GM12878 (cell line): Measurements from ENCODE around the gene AMH. TPM values are rescaled to one million over a fixed set of nuclear protein-coding genes. Genes with fewer than 3 reads are reported as not detected.

Source experiments
- ATAC-seq: fragments of 200-7000 bp; cut with Tn5 transposase; 3 replicates; pipeline ENCODE4 v1.9.1; 2020; ENCODE audit warnings: mild to moderate bottlenecking, moderate library complexity
- BruUV-seq: library from RNA; stranded (reverse); fragments of 400-500 nt; replicated peaks from 2 replicates; lab custom pipeline; 2021; lab: Mats Ljungman, UMichigan
- CTCF ChIA-PET: fragments of 300-600 bp; sonication (Branson Sonifier 250); formaldehyde crosslinking; extraction: SDS; loops from one replicate; lab custom pipeline; 2021; ENCODE audit warnings: inconsistent platforms; lab: Yijun Ruan, JAX
- POLR2A ChIA-PET: fragments of 350-600 bp; formaldehyde crosslinking; extraction: SDS; loops from one replicate; lab custom pipeline; 2021; ENCODE audit warnings: inconsistent platforms; lab: Charles Lee
- RAD21 ChIA-PET: fragments of 300-600 bp; sonication (Branson Sonifier 250); formaldehyde crosslinking; loops from one replicate; lab custom pipeline; 2023; ENCODE audit warnings: antibody characterized with exemption; ENCODE audit not compliant: unreplicated experiment; lab: Charles Lee
- SMC1A ChIA-PET: fragments of 300-600 bp; sonication (Branson Sonifier 250); formaldehyde crosslinking; loops from one replicate; lab custom pipeline; 2023; ENCODE audit not compliant: unreplicated experiment, uncharacterized antibody; lab: Charles Lee
- DNase-seq: peaks from one replicate; pipeline ENCODE4 v3.0.0-alpha.2; 2011; ENCODE audit warnings: low read depth, low spot score
- FAIRE-seq: peaks from 3 replicates; lab custom pipeline; 2011; peaks lifted over from hg19 to GRCh38; lab: Jason Lieb, UNC
- H2AFZ ChIP-seq: 2 replicates; pipeline ENCODE4 v1.6.0; 2011; ENCODE audit warnings: low read depth, low read length, control low read depth; ENCODE audit not compliant: control insufficient read depth
- H3K27ac ChIP-seq: 2 replicates; pipeline ENCODE4 v1.5.1; 2011; ENCODE audit warnings: control low read depth; ENCODE audit not compliant: control insufficient read depth, insufficient read depth
- H3K27me3 ChIP-seq, 2 experiments: replicated peaks in 1 of 2; 2 replicates each; pipeline versions ENCODE4 v1.6.0 to v1.6.1; 2011; ENCODE audit warnings: low read length in 1 of 2; ENCODE audit not compliant: control insufficient read depth in 2 of 2, insufficient read depth in 2 of 2
- H3K36me3 ChIP-seq, 2 experiments: 2 replicates each; pipeline ENCODE4 v1.5.1; 2011; ENCODE audit warnings: low read length in 1 of 2; ENCODE audit not compliant: control insufficient read depth in 2 of 2, insufficient read depth in 2 of 2
- H3K4me1 ChIP-seq: 2 replicates; pipeline ENCODE4 v1.6.1; 2011; ENCODE audit warnings: mild to moderate bottlenecking, low read length, moderate library complexity, mixed read lengths; ENCODE audit not compliant: control insufficient read depth, insufficient read depth
- H3K4me2 ChIP-seq: 2 replicates; pipeline ENCODE4 v1.6.0; 2011; ENCODE audit warnings: control low read depth; ENCODE audit not compliant: control insufficient read depth, insufficient read depth
- H3K4me3 ChIP-seq: fragments of 200-600 bp; sonication (generic); 2 replicates; pipeline ENCODE4 v1.5.1; 2016
- H3K79me2 ChIP-seq: 2 replicates; pipeline ENCODE4 v1.6.0; 2011; ENCODE audit warnings: low read length; ENCODE audit not compliant: control insufficient read depth, insufficient read depth
- H3K9ac ChIP-seq: 2 replicates; pipeline ENCODE4 v1.8.0; 2011; ENCODE audit warnings: low read length, control low read depth, mixed read lengths; ENCODE audit not compliant: control insufficient read depth, insufficient read depth
- H3K9me3 ChIP-seq: replicated peaks from 3 replicates; pipeline ENCODE4 v1.5.1; 2011; ENCODE audit warnings: mild to moderate bottlenecking, low read length; ENCODE audit not compliant: control insufficient read depth, insufficient read depth
- H4K20me1 ChIP-seq: 2 replicates; pipeline ENCODE4 v1.6.0; 2011; ENCODE audit not compliant: control insufficient read depth, insufficient read depth
- ASH2L ChIP-seq: fragments of 300-600, 200-600 bp; sonication (generic); IDR thresholded peaks from 2 replicates; pipeline ENCODE4 v1.6.1; 2017; ENCODE audit warnings: low read depth, mild to moderate bottlenecking, borderline replicate concordance
- ATF3 ChIP-seq: IDR thresholded peaks from 2 replicates; pipeline ENCODE4 v1.6.1; 2011; ENCODE audit warnings: low read depth, mild to moderate bottlenecking, low read length, moderate library complexity, borderline replicate concordance; ENCODE audit errors: extremely low read depth
- BRCA1 ChIP-seq: IDR thresholded peaks from 2 replicates; pipeline ENCODE4 v1.6.1; 2011; ENCODE audit warnings: low read depth, low read length, improper control_type of control experiment
- CTCF ChIP-seq, 3 experiments: IDR thresholded peaks in 2 of 3; conservative IDR thresholded peaks in 1 of 3; 2 replicates each; pipeline ENCODE4 v1.5.1; 2011; ENCODE audit warnings: low read depth in 3 of 3, low read length in 3 of 3, mild to moderate bottlenecking in 3 of 3, control low read depth in 2 of 3, moderate library complexity in 2 of 3, inconsistent platforms in 1 of 3, mixed read lengths in 1 of 3; ENCODE audit not compliant: control insufficient read depth in 2 of 3, insufficient read depth in 1 of 3; ENCODE audit errors: extremely low read depth in 1 of 3
- EGR1 ChIP-seq, 2 experiments: IDR thresholded peaks; 1 replicate in 1 of 2; 2 replicates in 1 of 2; pipeline ENCODE4 v1.6.1; 2011 to 2012; ENCODE audit warnings: low read depth in 2 of 2, low read length in 2 of 2, borderline replicate concordance in 1 of 2, mild to moderate bottlenecking in 1 of 2, moderate library complexity in 1 of 2
- JUNB ChIP-seq: IDR thresholded peaks from 2 replicates; pipeline ENCODE4 v1.6.1; 2016; ENCODE audit warnings: antibody characterized with exemption, mild to moderate bottlenecking
- MEF2B ChIP-seq: fragments of 450-650 bp; IDR thresholded peaks from 2 replicates; pipeline ENCODE4 v1.6.1; 2018; ENCODE audit warnings: mild to moderate bottlenecking, moderate library complexity; ENCODE audit not compliant: partially characterized antibody, poor library complexity, severe bottlenecking
- MTA2 ChIP-seq: fragments of 450-650 bp; IDR thresholded peaks from 2 replicates; pipeline ENCODE4 v1.6.1; 2016; ENCODE audit warnings: low read depth, mild to moderate bottlenecking, moderate library complexity
- PAX8 ChIP-seq: fragments of 450-650 bp; IDR thresholded peaks from 2 replicates; pipeline ENCODE4 v1.6.1; 2017; ENCODE audit warnings: mild to moderate bottlenecking, moderate library complexity
- PKNOX1 ChIP-seq: fragments of 450-650 bp; IDR thresholded peaks from 2 replicates; pipeline ENCODE4 v1.6.1; 2016; ENCODE audit warnings: mild to moderate bottlenecking
- POLR2A ChIP-seq: IDR thresholded peaks from 2 replicates; pipeline ENCODE4 v1.6.1; 2011; ENCODE audit warnings: low read depth, mild to moderate bottlenecking, low read length
- POLR2AphosphoS2 ChIP-seq: IDR thresholded peaks from 2 replicates; pipeline ENCODE4 v1.6.1; 2011; ENCODE audit warnings: low read depth, mild to moderate bottlenecking, low read length, improper control_type of control experiment, moderate library complexity
- SRF ChIP-seq, 2 experiments: IDR thresholded peaks; 2 replicates each; pipeline ENCODE4 v1.6.1; 2011; ENCODE audit warnings: low read depth in 2 of 2, low read length in 2 of 2, mild to moderate bottlenecking in 1 of 2, moderate library complexity in 1 of 2
- STAT1 ChIP-seq: fragments of 450-650 bp; conservative IDR thresholded peaks from 2 replicates; pipeline ENCODE4 v1.6.1; 2014; ENCODE audit warnings: antibody characterized with exemption, mild to moderate bottlenecking
- SUZ12 ChIP-seq: fragments of 200-600 bp; sonication (generic); IDR thresholded peaks from one replicate; pipeline ENCODE4 v1.6.1; 2018; ENCODE audit warnings: antibody characterized with exemption, mild to moderate bottlenecking; ENCODE audit not compliant: unreplicated experiment
- ZNF274 ChIP-seq: IDR thresholded peaks from one replicate; pipeline ENCODE4 v1.8.0; 2011; ENCODE audit not compliant: insufficient read length, insufficient read depth
- ZNF687 ChIP-seq: fragments of 450-650 bp; IDR thresholded peaks from 2 replicates; pipeline ENCODE4 v1.6.1; 2017; ENCODE audit warnings: mild to moderate bottlenecking, moderate library complexity
- WGBS: methylation state at CpG from one replicate; pipeline ENCODE4 v1.1.6; 2016; ENCODE audit warnings: low lambda C conversion rate; ENCODE audit not compliant: insufficient replicate concordance, insufficient coverage; ENCODE audit errors: missing lambda C conversion rate; 5-methylcytosine and 5-hydroxymethylcytosine counted together
- in situ Hi-C: fragments of 300-500 bp; cut with MboI; formaldehyde crosslinking; loops from 9 replicates; pipeline ENCODE4 v1.14.3; 2018; ENCODE audit warnings: mixed read lengths
- intact Hi-C: fragments of 100-400 bp; cut with micrococcal nuclease; formaldehyde crosslinking; loops from one replicate; pipeline ENCODE4 v1.14.2; 2022; ENCODE audit not compliant: unreplicated experiment
- polyA plus RNA-seq, 11 experiments: library from polyadenylated mRNA; depleted of rRNA in 4 of 11; unstranded in 6 of 11; stranded (reverse) in 5 of 11; fragments of >200 nt; fragmentation: Nextera tagmentation in 4 of 11; fragmentation: Illumina TruSeq in 1 of 11; extraction: Ambion mirVana in 4 of 11; extraction: Trizol in 1 of 11; gene quantifications; 1 replicate in 1 of 11; 2 replicates in 10 of 11; pipeline versions ENCODE4 v1.2.1 to v1.2.3, GENCODE V29; 2011 to 2016; ENCODE audit warnings: inconsistent platforms in 2 of 11, missing spikeins in 2 of 11, low read depth in 1 of 11
- total RNA-seq, 4 experiments: library from RNA; depleted of rRNA in 3 of 4; stranded (reverse); fragments of >200 nt in 3 of 4; fragmentation: Illumina TruSeq in 1 of 4; extraction: Trizol in 1 of 4; gene quantifications; 2 replicates each; pipeline versions ENCODE4 v1.2.1 to v1.2.3, GENCODE V29; 2013 to 2021

AMH gene
- total and polyA plus RNA-seq, 10 of the 15 experiments (the other 5 are each of a cell fraction or from before 2014, with no cell fraction given) = 0.17 to 3.5 (median 0.81) TPM; not detected in 4

- H3K4me3 ChIP-seq = no peak overlapping the region
- no peaks in the 10 kb centered on the region for H4K20me1 ChIP-seq
- 11% methylated on average over 14 of the region's 14 CpGs for WGBS
- DNase-seq (no peak), ATAC-seq (peak; percentile 61), FAIRE-seq (no peak)
- CTCF ChIA-PET = no interaction called here
- H3K27me3 ChIP-seq = no peaks in the 10 kb centered on the region
- RAD21 ChIA-PET = no interaction called here
- H3K9ac ChIP-seq = no peak overlapping the region
- POLR2A ChIA-PET = no interaction called here
- peaks cover 3 to 47% of the 10 kb centered on the region in 2 experiments; a peak in 3 of 4 replicates for H3K36me3 ChIP-seq
- intact Hi-C loops (no loop called here), in situ Hi-C loops (no loop called here)
- no peak overlapping the region for H2AFZ ChIP-seq
- SMC1A ChIA-PET = interaction anchor here (0.5 to 0.8 kb wide), 2 partner anchors 15 to 234 kb away, joined by 3 read pairs; no protein-coding TSS in a partner anchor
- H3K79me2 ChIP-seq = no peaks in the 10 kb centered on the region
- H3K9me3 ChIP-seq = no peaks in the 10 kb centered on the region
- TF ChIP-seq ZNF274 = no peak
- no peak for TF ChIP-seq EGR1 (IDR thresholded peaks at IDR 0.05; ENCODE audit: borderline replicate concordance in 1 of 2, low read depth in 2 of 2, low read length in 2 of 2)
- peak; percentile 63 to 66; a peak in 3 of 4 replicates for TF ChIP-seq SRF (IDR thresholded peaks at IDR 0.05; ENCODE audit: low read depth in 2 of 2, low read length in 2 of 2)
- TF ChIP-seq STAT1 = no peak
- no peak for TF ChIP-seq BRCA1
- TF ChIP-seq SUZ12 = no peak
- TF ChIP-seq PAX8 = no peak
- peak; percentile 39; the same call in 1 of the 2 replicates for TF ChIP-seq POLR2AphosphoS2
- no peak for TF ChIP-seq CTCF (IDR thresholded peaks at IDR 0.05 in 2 of 3, conservative IDR thresholded peaks at IDR 0.05 in 1 of 3; ENCODE audit: control insufficient read depth in 2 of 3, extremely low read depth in 1 of 3, insufficient read depth in 1 of 3, low read depth in 3 of 3, low read length in 3 of 3)
- no peak for TF ChIP-seq JUNB
- peak; percentile 57 for TF ChIP-seq MEF2B
- no peak for TF ChIP-seq ZNF687
- no peak for TF ChIP-seq ASH2L
- TF ChIP-seq ATF3 = no peak
- no peak for TF ChIP-seq MTA2
- TF ChIP-seq PKNOX1 = no peak
- TF ChIP-seq POLR2A = 0 out of 2 replicates have a peak, but pooled peaks have one; percentile 34
- no peaks in the 10 kb centered on the region; the same call in 1 of the 2 replicates for H3K4me1 ChIP-seq
- H3K4me2 ChIP-seq = no peak overlapping the region
- BruUV-seq = no TSS peak
- H3K27ac ChIP-seq = no peak overlapping the region
Observed at GRCh38 chr19:2223959-2224358, 25.2 kb upstream of the AMH start.
